ENCODE measurements around the gene LCNL1. TPM values are rescaled to one million over a fixed set of nuclear protein-coding genes. Genes with fewer than 3 reads are reported as not detected.
A peak's percentile ranks its signal among the peaks of the same experiment; 100 is the strongest.

Gene LCNL1
- total and polyA plus RNA-seq, 8 donors: 0.19 to 0.25 TPM; not detected in 6

- DNase-seq: peak; percentile 48 to 77
- Histone ChIP-seq H3K27me3 (peaks cover 0 to 16% (median 0%) of the 10 kb centered on the region in 3 donors), H3K36me3 (no peaks in the 10 kb centered on the region), H3K9me3 (no peaks in the 10 kb centered on the region), H3K27ac (no peak overlapping the region), H3K4me3 (no peak overlapping the region), H3K4me1 (peaks cover 18 to 35% (median 29%) of the 10 kb centered on the region in 4 donors)
- TF ChIP-seq POLR2A (IDR thresholded peaks at IDR 0.05) (no peak), EP300 (IDR thresholded peaks at IDR 0.05) (no peak), POLR2AphosphoS5 (IDR thresholded peaks at IDR 0.05) (no peak)
- TF ChIP-seq, protein P1, sequence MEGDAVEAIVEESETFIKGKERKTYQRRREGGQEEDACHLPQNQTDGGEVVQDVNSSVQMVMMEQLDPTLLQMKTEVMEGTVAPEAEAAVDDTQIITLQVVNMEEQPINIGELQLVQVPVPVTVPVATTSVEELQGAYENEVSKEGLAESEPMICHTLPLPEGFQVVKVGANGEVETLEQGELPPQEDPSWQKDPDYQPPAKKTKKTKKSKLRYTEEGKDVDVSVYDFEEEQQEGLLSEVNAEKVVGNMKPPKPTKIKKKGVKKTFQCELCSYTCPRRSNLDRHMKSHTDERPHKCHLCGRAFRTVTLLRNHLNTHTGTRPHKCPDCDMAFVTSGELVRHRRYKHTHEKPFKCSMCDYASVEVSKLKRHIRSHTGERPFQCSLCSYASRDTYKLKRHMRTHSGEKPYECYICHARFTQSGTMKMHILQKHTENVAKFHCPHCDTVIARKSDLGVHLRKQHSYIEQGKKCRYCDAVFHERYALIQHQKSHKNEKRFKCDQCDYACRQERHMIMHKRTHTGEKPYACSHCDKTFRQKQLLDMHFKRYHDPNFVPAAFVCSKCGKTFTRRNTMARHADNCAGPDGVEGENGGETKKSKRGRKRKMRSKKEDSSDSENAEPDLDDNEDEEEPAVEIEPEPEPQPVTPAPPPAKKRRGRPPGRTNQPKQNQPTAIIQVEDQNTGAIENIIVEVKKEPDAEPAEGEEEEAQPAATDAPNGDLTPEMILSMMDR (IDR thresholded peaks at IDR 0.05): no peak
- 34 to 62% (median 46%) methylated on average over 7 to 22 of the region's 22 CpGs for WGBS, 5 donors
- intact Hi-C loops (cut with DNase I; ENCODE audit: low total_unique reads): no loop called here
Measured at GRCh38 chr9:136964171-136964689, 18.6 kb upstream of the LCNL1 start.

- 74 to 80% (median 77%) methylated on average over 26 of the region's 26 CpGs for WGBS, 5 donors
Measured at GRCh38 chr9:136964833-136965422, 17.9 kb upstream of the LCNL1 start.

GRCh38 chr9:136965771-136966484, 16.9 kb upstream of the LCNL1 start:
- DNase-seq: peak in 1 of 2 donors; percentile 50
- H3K27ac ChIP-seq: no peak overlapping the region

More at GRCh38 chr9:136964833-136965422, 17.9 kb upstream of the LCNL1 start:
- peaks cover 0 to 16% (median 0%) of the 10 kb centered on the region in 3 donors for H3K27me3 ChIP-seq
- intact Hi-C loops (cut with DNase I; ENCODE audit: low total_unique reads): no loop called here
- no peak overlapping the region for H3K4me3 ChIP-seq
- TF ChIP-seq EP300 (IDR thresholded peaks at IDR 0.05) (no peak), POLR2AphosphoS5 (IDR thresholded peaks at IDR 0.05) (no peak)
- TF ChIP-seq, protein P1 (IDR thresholded peaks at IDR 0.05): no peak
- H3K4me1 ChIP-seq: peaks cover 18 to 35% (median 29%) of the 10 kb centered on the region in 4 donors
- H3K27ac ChIP-seq: no peak overlapping the region
- no peaks in the 10 kb centered on the region for H3K36me3 ChIP-seq
- DNase-seq: no peak
- H3K9me3 ChIP-seq: no peaks in the 10 kb centered on the region

More at GRCh38 chr9:136965771-136966484, 16.9 kb upstream of the LCNL1 start:
- no peaks in the 10 kb centered on the region for H3K9me3 ChIP-seq
- peaks cover 18 to 31% (median 26%) of the 10 kb centered on the region in 4 donors for H3K4me1 ChIP-seq
- peaks cover 0 to 26% (median 0%) of the 10 kb centered on the region in 3 donors for H3K27me3 ChIP-seq
- WGBS, 5 donors: 29 to 42% (median 35%) methylated on average over 23 of the region's 23 CpGs
- H3K4me3 ChIP-seq: no peak overlapping the region
- no peaks in the 10 kb centered on the region for H3K36me3 ChIP-seq
- TF ChIP-seq EP300 (IDR thresholded peaks at IDR 0.05) (no peak), POLR2A (IDR thresholded peaks at IDR 0.05) (no peak), POLR2AphosphoS5 (IDR thresholded peaks at IDR 0.05) (no peak)
- TF ChIP-seq, protein P1 (IDR thresholded peaks at IDR 0.05): no peak
- intact Hi-C loops (cut with DNase I; ENCODE audit: low total_unique reads): no loop called here
